ENCODE data around the gene CACNA2D1.

DNA sequence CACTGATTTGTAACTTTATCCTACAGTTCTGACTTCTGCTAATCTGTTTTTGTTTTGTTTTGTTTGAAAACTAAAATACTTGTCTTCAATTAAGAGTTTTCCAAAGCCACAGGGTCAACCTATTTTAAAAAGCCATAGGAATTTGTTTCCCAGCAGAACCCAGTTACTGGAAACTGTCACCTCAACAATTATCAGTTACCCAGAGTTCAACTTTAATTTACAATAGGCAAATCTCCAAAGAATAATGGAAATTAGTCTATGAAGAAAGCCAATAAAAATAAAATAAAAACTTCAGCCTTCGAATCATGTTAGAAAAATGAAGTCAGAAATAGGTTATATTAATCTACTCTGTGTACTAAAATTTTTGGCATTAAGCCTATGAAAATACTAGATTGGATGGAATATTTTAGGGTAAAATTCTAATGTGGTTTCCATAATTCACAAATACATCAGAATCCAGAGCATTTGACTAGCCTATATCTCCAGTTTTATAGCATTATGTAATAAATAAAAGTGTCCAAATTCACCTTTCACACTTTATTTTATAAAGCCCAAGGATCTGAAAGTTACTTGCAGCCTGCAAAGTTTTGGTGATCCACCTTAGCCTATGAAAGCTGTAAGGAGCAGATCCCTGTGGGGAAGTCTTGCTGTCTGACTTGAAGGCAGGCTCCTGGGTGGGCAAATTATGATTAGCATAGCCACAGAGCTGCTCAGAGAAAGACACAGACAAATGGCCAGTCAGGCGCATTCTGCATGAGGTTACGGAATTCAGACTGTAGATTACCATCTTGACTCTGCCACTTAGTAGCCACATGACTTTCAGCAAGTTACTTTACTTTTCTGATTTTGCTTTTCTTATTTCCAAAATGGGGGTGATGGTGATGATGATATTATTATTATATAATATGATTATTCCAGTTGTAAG, 423.8 kb downstream of the CACNA2D1 start:
- TF ChIP-seq CTCF (IDR thresholded peaks at IDR 0.05), result no peak
- no peak for TF ChIP-seq EZH2 (IDR thresholded peaks at IDR 0.05)
- no peak for TF ChIP-seq EZH2phosphoT487 (IDR thresholded peaks at IDR 0.05)

Data from neural progenitor cell (in vitro differentiated cells).